Left lung (tissue), 10 donors: ENCODE measurements around the gene CAMK1. TPM values are rescaled to one million over a fixed set of nuclear protein-coding genes. Genes with fewer than 3 reads are reported as not detected.

Experiments used
- ATAC-seq: fragments of 200-7000 bp; cut with Tn5 transposase; one replicate; pipeline ENCODE4 v1.9.1; 2020; ENCODE audit warnings: moderate library complexity
- DNase-seq, 4 donors: peaks; one replicate each; pipeline ENCODE4 v3.0.0-alpha.2; 2013 to 2020
- H3K27ac ChIP-seq, 2 donors: fragments of 200-600 bp; sonication (generic) in 1 of 2; one replicate each; pipeline versions ENCODE4 v1.5.0 to v1.8.0; 2020 to 2021
- H3K27me3 ChIP-seq, 2 donors: fragments of 200-600 bp; sonication (generic) in 1 of 2; one replicate each; pipeline versions ENCODE4 v1.5.0 to v1.8.0; 2020 to 2021
- H3K36me3 ChIP-seq, 2 donors: fragments of 200-600 bp; sonication (generic) in 1 of 2; one replicate each; pipeline versions ENCODE4 v1.5.0 to v1.8.0; 2020 to 2021
- H3K4me1 ChIP-seq, 2 donors: fragments of 200-600 bp; one replicate each; pipeline ENCODE4 v1.8.0; 2021
- H3K4me3 ChIP-seq, 2 donors: fragments of 200-600 bp; sonication (generic) in 1 of 2; one replicate each; pipeline versions ENCODE4 v1.5.0 to v1.8.0; 2020 to 2021; ENCODE audit warnings: mild to moderate bottlenecking in 1 of 2
- H3K9me3 ChIP-seq, 2 donors: fragments of 200-600 bp; sonication (generic) in 1 of 2; one replicate each; pipeline versions ENCODE4 v1.5.0 to v1.8.0; 2020 to 2021
- CTCF ChIP-seq, 2 donors: fragments of 200-600 bp; sonication (generic) in 1 of 2; IDR thresholded peaks; one replicate each; pipeline versions ENCODE4 v1.5.0 to v1.8.0; 2021; ENCODE audit warnings: antibody characterized with exemption in 2 of 2
- intact Hi-C, 2 donors: fragments of 100-400 bp; cut with DNase I; formaldehyde crosslinking; loops; one replicate each; pipeline versions ENCODE4 v1.11.2 to v1.14.2; 2022
- polyA plus RNA-seq, 6 donors: library from polyadenylated mRNA; unstranded; fragments of 120-200 nt; gene quantifications; one replicate each; pipeline ENCODE4 v1.2.1, GENCODE V29; 2013; ENCODE audit not compliant: insufficient read length in 6 of 6
- total RNA-seq, 2 donors: library from RNA; stranded (reverse); fragmentation: NEBNext Ultra II Directional; extraction: Animal tissue kit (Norgen Biotek cat#: 25700); gene quantifications; one replicate each; pipeline ENCODE4 v1.2.1, GENCODE V29; 2021
- donor health status: DM: no; HTN: yes; CAD: no.
- donor health status: DM: no; HTN: no; CAD: no.

CAMK1 gene
- total and polyA plus RNA-seq, 8 donors = 18.4 to 37.5 (median 23.6) TPM

- Histone ChIP-seq H3K27me3 (no peaks in the 10 kb centered on the region), H3K4me3 (no peak overlapping the region), H3K4me1 (peaks cover 4 to 19% of the 10 kb centered on the region in 2 donors), H3K9me3 (no peaks in the 10 kb centered on the region), H3K27ac (no peak overlapping the region), H3K36me3 (peaks cover 0 to 81% of the 10 kb centered on the region in 2 donors)
- intact Hi-C loops = no loop called here
- no peak for ATAC-seq
- no peak for TF ChIP-seq CTCF (IDR thresholded peaks at IDR 0.05)
- no peak for DNase-seq
Observed at GRCh38 chr3:9787714-9788113, 18.0 kb upstream of the CAMK1 start.

GRCh38 chr3:9786825-9787669, 17.3 kb upstream of the CAMK1 start:
- Histone ChIP-seq H3K27ac (no peak overlapping the region), H3K4me3 (no peak overlapping the region), H3K36me3 (peaks cover 0 to 88% of the 10 kb centered on the region in 2 donors), H3K27me3 (no peaks in the 10 kb centered on the region), H3K9me3 (no peaks in the 10 kb centered on the region), H3K4me1 (peaks cover 4 to 26% of the 10 kb centered on the region in 2 donors)
- TF ChIP-seq CTCF (IDR thresholded peaks at IDR 0.05) = no peak
- ATAC-seq (no peak), DNase-seq (no peak)
- intact Hi-C loops = no loop called here

- H3K27me3 ChIP-seq = no peaks in the 10 kb centered on the region
- peaks cover 0 to 94% of the 10 kb centered on the region in 2 donors for H3K36me3 ChIP-seq
Observed at GRCh38 chr3:9786209-9786739, 16.5 kb upstream of the CAMK1 start.

GRCh38 chr3:9785602-9786001, 15.9 kb upstream of the CAMK1 start:
- H3K27ac ChIP-seq = no peak overlapping the region
- H3K9me3 ChIP-seq = no peaks in the 10 kb centered on the region
- H3K4me1 ChIP-seq = peaks cover 0 to 26% of the 10 kb centered on the region in 2 donors
- intact Hi-C loops = no loop called here
- no peak for TF ChIP-seq CTCF (IDR thresholded peaks at IDR 0.05)
- H3K4me3 ChIP-seq = no peak overlapping the region
- H3K36me3 ChIP-seq = peaks cover 0 to 96% of the 10 kb centered on the region in 2 donors
- H3K27me3 ChIP-seq = no peaks in the 10 kb centered on the region
- no peak for DNase-seq
- ATAC-seq = no peak

More at GRCh38 chr3:9786209-9786739, 16.5 kb upstream of the CAMK1 start:
- no peak for DNase-seq
- TF ChIP-seq CTCF (IDR thresholded peaks at IDR 0.05) = no peak
- H3K4me1 ChIP-seq = peaks cover 0 to 26% of the 10 kb centered on the region in 2 donors
- ATAC-seq = no peak
- H3K4me3 ChIP-seq = no peak overlapping the region
- intact Hi-C loops = no loop called here
- H3K27ac ChIP-seq = no peak overlapping the region
- no peaks in the 10 kb centered on the region for H3K9me3 ChIP-seq

- Histone ChIP-seq H3K27ac (no peak overlapping the region), H3K4me3 (no peak overlapping the region), H3K36me3 (peaks cover 0 to 95% of the 10 kb centered on the region in 2 donors), H3K9me3 (no peaks in the 10 kb centered on the region), H3K4me1 (peaks cover 3 to 28% of the 10 kb centered on the region in 2 donors), H3K27me3 (no peaks in the 10 kb centered on the region)
- intact Hi-C loops = no loop called here
- TF ChIP-seq CTCF (IDR thresholded peaks at IDR 0.05) = no peak
- DNase-seq = no peak
- ATAC-seq = no peak
Observed at GRCh38 chr3:9784965-9785364, 15.2 kb upstream of the CAMK1 start.
